Activated CD4-positive, alpha-beta memory T cell treated with anti-CD3 and anti-CD28 coated beads for 36 hours (primary cell): ENCODE data around the gene TRUB1. TPM values are rescaled to one million over a fixed set of nuclear protein-coding genes. Genes with fewer than 3 reads are reported as not detected.

Experiments
- CTCF ChIA-PET: fragments of 350-600 bp; sonication (Branson Sonifier 250); formaldehyde crosslinking; loops from one replicate; lab custom pipeline; 2021; ENCODE audit warnings: antibody characterized with exemption, inconsistent platforms; lab: Charles Lee
- POLR2A ChIA-PET: fragments of 350-600 bp; sonication (Branson Sonifier 250); formaldehyde crosslinking; loops from one replicate; lab custom pipeline; 2021; ENCODE audit warnings: antibody characterized with exemption; lab: Charles Lee
- DNase-seq: peaks from one replicate; pipeline ENCODE4 v3.0.0-alpha.2; 2020
- H3K27ac Mint-ChIP-seq: one replicate; pipeline ENCODE4 v1.8.0; 2021; ENCODE audit warnings: mixed read lengths
- H3K27me3 Mint-ChIP-seq: one replicate; pipeline ENCODE4 v1.8.0; 2021; ENCODE audit warnings: mixed read lengths
- H3K36me3 Mint-ChIP-seq: one replicate; pipeline ENCODE4 v1.8.0; 2021; ENCODE audit warnings: mixed read lengths
- H3K4me1 Mint-ChIP-seq: one replicate; pipeline ENCODE4 v1.8.0; 2021; ENCODE audit warnings: low read depth, mixed read lengths
- H3K4me3 Mint-ChIP-seq: one replicate; pipeline ENCODE4 v1.8.0; 2021; ENCODE audit warnings: mild to moderate bottlenecking, mixed read lengths
- H3K9me3 Mint-ChIP-seq: one replicate; pipeline ENCODE4 v1.8.0; 2021; ENCODE audit warnings: mixed read lengths
- intact Hi-C: fragments of 100-400 bp; cut with micrococcal nuclease; formaldehyde crosslinking; loops from one replicate; pipeline ENCODE4 v1.15.1; 2023
- total RNA-seq, 2 experiments: library from RNA; stranded (reverse); gene quantifications; one replicate each; pipeline ENCODE4 v1.2.3, GENCODE V29; 2021

Gene TRUB1
- total RNA-seq, 2 experiments from 2014 or later, result 13.4 to 16.2 TPM

- CTCF ChIA-PET, result no interaction called here
- Mint-ChIP-seq H3K9me3 (no peaks in the 10 kb centered on the region), H3K4me1 (no peaks in the 10 kb centered on the region), H3K27ac (no peak overlapping the region), H3K27me3 (no peaks in the 10 kb centered on the region), H3K36me3 (peaks cover 10% of the 10 kb centered on the region), H3K4me3 (no peak overlapping the region)
- no peak for DNase-seq
- POLR2A ChIA-PET, result no interaction called here
- intact Hi-C loops, result no loop called here
Observed at GRCh38 chr10:114990991-114991390, 53.0 kb downstream of the TRUB1 start.

GRCh38 chr10:114992189-114992775, 54.3 kb downstream of the TRUB1 start:
- Mint-ChIP-seq H3K9me3 (no peaks in the 10 kb centered on the region), H3K4me1 (no peaks in the 10 kb centered on the region), H3K36me3 (peaks cover 8% of the 10 kb centered on the region), H3K27me3 (no peaks in the 10 kb centered on the region), H3K4me3 (no peak overlapping the region), H3K27ac (no peak overlapping the region)
- CTCF ChIA-PET, result no interaction called here
- intact Hi-C loops, result no loop called here
- no peak for DNase-seq
- POLR2A ChIA-PET, result no interaction called here

GRCh38 chr10:114995468-114996247, 57.7 kb downstream of the TRUB1 start:
- POLR2A ChIA-PET, result no interaction called here

GRCh38 chr10:114996542-114996941, 58.5 kb downstream of the TRUB1 start:
- peaks cover 2% of the 10 kb centered on the region for H3K36me3 Mint-ChIP-seq
- POLR2A ChIA-PET, result no interaction called here
- H3K4me3 Mint-ChIP-seq, result no peak overlapping the region
- no peaks in the 10 kb centered on the region for H3K9me3 Mint-ChIP-seq
- intact Hi-C loops, result no loop called here
- H3K4me1 Mint-ChIP-seq, result no peaks in the 10 kb centered on the region
- no peak overlapping the region for H3K27ac Mint-ChIP-seq
- no peak for DNase-seq
- CTCF ChIA-PET, result interaction anchor here (0.9 kb wide), 1 partner anchor 120 kb away, joined by 3 read pairs; no protein-coding TSS in a partner anchor
- no peaks in the 10 kb centered on the region for H3K27me3 Mint-ChIP-seq

More at GRCh38 chr10:114995468-114996247, 57.7 kb downstream of the TRUB1 start:
- intact Hi-C loops, result no loop called here
- H3K27ac Mint-ChIP-seq, result no peak overlapping the region
- CTCF ChIA-PET, result interaction anchor here (0.6 kb wide), 1 partner anchor 1382 kb away, joined by 3 read pairs; no protein-coding TSS in a partner anchor
- H3K4me3 Mint-ChIP-seq, result no peak overlapping the region
- no peaks in the 10 kb centered on the region for H3K9me3 Mint-ChIP-seq
- H3K4me1 Mint-ChIP-seq, result no peaks in the 10 kb centered on the region
- no peak for DNase-seq
- no peaks in the 10 kb centered on the region for H3K27me3 Mint-ChIP-seq
- peaks cover 2% of the 10 kb centered on the region for H3K36me3 Mint-ChIP-seq

GRCh38 chr10:114998993-114999392, 61.0 kb downstream of the TRUB1 start:
- DNase-seq, result no peak
- ChIA-PET CTCF (no interaction called here), POLR2A (no interaction called here)
- no peak overlapping the region for H3K4me3 Mint-ChIP-seq
- H3K27me3 Mint-ChIP-seq, result peaks cover 4% of the 10 kb centered on the region
- no peaks in the 10 kb centered on the region for H3K4me1 Mint-ChIP-seq
- no peak overlapping the region for H3K27ac Mint-ChIP-seq
- H3K36me3 Mint-ChIP-seq, result peaks cover 2% of the 10 kb centered on the region
- intact Hi-C loops, result no loop called here
- H3K9me3 Mint-ChIP-seq, result no peaks in the 10 kb centered on the region

- ChIA-PET CTCF (no interaction called here), POLR2A (no interaction called here)
- peaks cover 10% of the 10 kb centered on the region for H3K27me3 Mint-ChIP-seq
- intact Hi-C loops, result no loop called here
- no peaks in the 10 kb centered on the region for H3K36me3 Mint-ChIP-seq
- H3K9me3 Mint-ChIP-seq, result no peaks in the 10 kb centered on the region
- H3K4me3 Mint-ChIP-seq, result no peak overlapping the region
- H3K27ac Mint-ChIP-seq, result no peak overlapping the region
- no peaks in the 10 kb centered on the region for H3K4me1 Mint-ChIP-seq
- DNase-seq, result no peak
Observed at GRCh38 chr10:115001506-115002381, 63.7 kb downstream of the TRUB1 start.

GRCh38 chr10:115003396-115003795, 65.4 kb downstream of the TRUB1 start:
- no peak for DNase-seq
- H3K9me3 Mint-ChIP-seq, result no peaks in the 10 kb centered on the region
- intact Hi-C loops, result no loop called here
- ChIA-PET CTCF (no interaction called here), POLR2A (no interaction called here)
- no peaks in the 10 kb centered on the region for H3K4me1 Mint-ChIP-seq
- H3K36me3 Mint-ChIP-seq, result no peaks in the 10 kb centered on the region
- H3K27me3 Mint-ChIP-seq, result peaks cover 10% of the 10 kb centered on the region
- H3K27ac Mint-ChIP-seq, result no peak overlapping the region
- no peak overlapping the region for H3K4me3 Mint-ChIP-seq

- no peak for DNase-seq
- Mint-ChIP-seq H3K9me3 (no peaks in the 10 kb centered on the region), H3K4me3 (no peak overlapping the region), H3K27me3 (peaks cover 13% of the 10 kb centered on the region), H3K36me3 (no peaks in the 10 kb centered on the region), H3K27ac (no peak overlapping the region), H3K4me1 (no peaks in the 10 kb centered on the region)
- POLR2A ChIA-PET, result no interaction called here
- intact Hi-C loops, result no loop called here
- CTCF ChIA-PET, result no interaction called here
Observed at GRCh38 chr10:115004236-115004862, 66.4 kb downstream of the TRUB1 start.

- CTCF ChIA-PET, result no interaction called here
- POLR2A ChIA-PET, result no interaction called here
Observed at GRCh38 chr10:115005771-115006170, 67.8 kb downstream of the TRUB1 start.

GRCh38 chr10:115018185-115018931, 80.4 kb downstream of the TRUB1 start:
- intact Hi-C loops, result no loop called here
- CTCF ChIA-PET, result interaction anchor here (0.5 to 1.5 kb wide), 3 partner anchors 44 to 296 kb away, joined by 3 to 4 read pairs (median 3); no protein-coding TSS in a partner anchor
- H3K4me3 Mint-ChIP-seq, result no peak overlapping the region
- H3K9me3 Mint-ChIP-seq, result no peaks in the 10 kb centered on the region
- no peak for DNase-seq
- POLR2A ChIA-PET, result no interaction called here
- no peak overlapping the region for H3K27ac Mint-ChIP-seq
- peaks cover 7% of the 10 kb centered on the region for H3K27me3 Mint-ChIP-seq
- no peaks in the 10 kb centered on the region for H3K36me3 Mint-ChIP-seq
- no peaks in the 10 kb centered on the region for H3K4me1 Mint-ChIP-seq

More at GRCh38 chr10:115005771-115006170, 67.8 kb downstream of the TRUB1 start:
- no peak overlapping the region for H3K27ac Mint-ChIP-seq
- no peak overlapping the region for H3K4me3 Mint-ChIP-seq
- H3K27me3 Mint-ChIP-seq, result peaks cover 16% of the 10 kb centered on the region
- no peaks in the 10 kb centered on the region for H3K9me3 Mint-ChIP-seq
- no peak for DNase-seq
- no peaks in the 10 kb centered on the region for H3K4me1 Mint-ChIP-seq
- intact Hi-C loops, result no loop called here
- no peaks in the 10 kb centered on the region for H3K36me3 Mint-ChIP-seq

GRCh38 chr10:115020449-115020848, 82.5 kb downstream of the TRUB1 start:
- no peak overlapping the region for H3K4me3 Mint-ChIP-seq
- ChIA-PET POLR2A (no interaction called here), CTCF (no interaction called here)
- intact Hi-C loops, result no loop called here
- no peak for DNase-seq
- H3K9me3 Mint-ChIP-seq, result no peaks in the 10 kb centered on the region
- H3K4me1 Mint-ChIP-seq, result no peaks in the 10 kb centered on the region
- no peaks in the 10 kb centered on the region for H3K36me3 Mint-ChIP-seq
- peaks cover 15% of the 10 kb centered on the region for H3K27me3 Mint-ChIP-seq
- H3K27ac Mint-ChIP-seq, result no peak overlapping the region
